HG03378 (cell line): ENCODE results near the gene LRRC26.

ENCODE experiments used
- ATAC-seq: cut with Tn5 transposase; IDR thresholded peaks from one replicate; pipeline ENCODE4 v1.9.1; 2021; ENCODE audit warnings: mild to moderate bottlenecking, moderate library complexity; ENCODE audit not compliant: unreplicated experiment

LRRC26 gene

GRCh38 chr9:137184881-137185660 lies 15.2 kb upstream of the LRRC26 start:
- ATAC-seq, result no peak

DNA sequence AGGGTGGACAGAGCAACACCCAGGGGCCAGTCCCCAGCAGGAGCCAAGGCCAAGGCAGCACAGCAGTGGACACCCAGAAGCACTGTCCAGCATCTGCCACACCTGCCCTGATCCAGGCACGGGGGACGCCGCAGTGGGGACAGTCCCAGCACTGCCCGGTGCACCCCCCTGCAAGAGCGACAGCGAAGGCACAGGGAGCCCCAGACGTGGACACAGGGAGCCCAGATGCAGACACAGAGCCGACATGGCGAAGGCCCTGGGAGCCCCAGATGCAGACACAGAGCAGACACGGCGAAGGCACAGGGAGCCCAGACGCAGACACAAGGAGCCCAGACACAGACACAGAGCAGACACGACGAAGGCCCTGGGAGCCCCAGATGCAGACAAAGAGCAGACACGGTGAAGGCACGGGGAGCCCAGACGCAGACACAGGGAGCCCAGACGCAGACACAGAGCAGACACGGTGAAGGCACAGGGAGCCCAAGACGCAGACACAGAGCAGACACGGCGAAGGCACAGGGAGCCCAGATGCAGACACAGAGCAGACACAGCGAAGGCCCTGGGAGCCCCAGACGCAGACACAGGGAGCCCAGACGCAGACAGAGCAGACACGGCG lies 14.2 kb upstream of the LRRC26 start:
- ATAC-seq, result no peak

- ATAC-seq, result no peak
Measured at GRCh38 chr9:137182836-137183235, 13.0 kb upstream of the LRRC26 start.

DNA sequence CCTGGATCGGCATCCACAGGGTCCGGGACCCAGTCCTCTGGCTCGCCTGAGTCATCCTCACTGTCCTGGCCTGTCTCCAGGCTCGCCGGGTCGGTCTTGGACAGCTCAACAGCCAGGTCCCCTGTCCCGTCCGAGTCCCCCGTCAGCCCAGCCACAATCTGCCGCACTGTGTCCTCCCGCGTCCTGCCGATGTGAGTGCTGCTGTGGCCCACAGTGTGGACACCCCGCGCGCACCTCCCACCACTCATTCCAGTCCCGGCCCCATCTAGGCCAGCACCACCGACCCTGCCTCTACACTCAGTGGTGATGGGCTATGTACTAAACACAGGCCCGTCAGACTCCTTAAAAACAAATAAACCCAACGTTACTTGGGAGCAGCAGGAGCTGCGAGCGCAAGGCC lies 11.8 kb upstream of the LRRC26 start:
- ATAC-seq, result no peak

- no peak for ATAC-seq
Measured at GRCh38 chr9:137180491-137180890, 10.6 kb upstream of the LRRC26 start.

- no peak for ATAC-seq
Measured at GRCh38 chr9:137179761-137180160, 9.9 kb upstream of the LRRC26 start.

- no peak for ATAC-seq
Measured at GRCh38 chr9:137178939-137179630, 9.2 kb upstream of the LRRC26 start.

GRCh38 chr9:137178201-137178938 lies 8.5 kb upstream of the LRRC26 start:
- no peak for ATAC-seq

DNA sequence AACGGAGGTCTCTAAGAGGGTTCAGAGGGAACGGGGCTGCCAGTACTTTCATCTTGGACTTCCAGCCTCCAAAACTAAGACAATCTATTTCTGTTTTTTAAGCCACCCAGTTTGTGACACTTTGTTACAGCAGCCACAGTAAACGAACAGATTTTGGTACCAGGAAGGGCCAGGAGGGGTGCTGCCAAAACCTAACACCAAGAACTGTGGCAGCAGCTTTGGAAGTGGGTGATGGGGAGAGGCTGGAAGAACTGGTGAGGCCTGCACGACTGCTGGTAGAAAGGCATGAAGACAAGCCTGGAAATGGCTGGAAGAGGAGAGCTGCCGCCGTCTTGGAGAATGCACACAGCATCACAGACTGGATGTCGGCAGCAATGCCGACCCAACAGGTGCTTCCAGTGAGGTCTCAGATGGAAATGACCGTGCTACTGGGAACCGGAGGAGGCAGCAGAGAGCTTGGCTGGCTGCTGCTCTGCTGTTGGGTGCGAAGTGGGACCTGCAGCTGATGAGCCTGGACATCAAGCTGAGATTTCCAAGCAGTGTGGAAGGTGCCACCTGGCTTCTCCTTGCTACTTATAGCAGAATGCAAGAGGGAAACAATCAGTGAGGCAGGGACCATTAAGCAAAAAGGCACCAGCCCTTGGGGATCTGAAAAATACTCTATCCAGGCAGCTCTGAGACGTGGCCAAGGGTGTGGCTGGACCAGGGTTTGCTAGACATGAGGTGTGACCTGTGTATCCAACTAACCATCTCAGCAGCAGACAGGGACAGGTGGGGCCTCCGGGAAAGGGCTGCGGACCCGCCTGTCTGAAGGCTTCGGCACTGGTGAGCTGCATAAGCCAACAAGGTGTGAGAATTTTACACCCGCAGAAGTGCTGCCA lies 6.7 kb upstream of the LRRC26 start:
- ATAC-seq, result no peak

GRCh38 chr9:137175345-137175961 lies 5.6 kb upstream of the LRRC26 start:
- no peak for ATAC-seq

GRCh38 chr9:137174722-137175293 lies 5.0 kb upstream of the LRRC26 start:
- no peak for ATAC-seq

DNA sequence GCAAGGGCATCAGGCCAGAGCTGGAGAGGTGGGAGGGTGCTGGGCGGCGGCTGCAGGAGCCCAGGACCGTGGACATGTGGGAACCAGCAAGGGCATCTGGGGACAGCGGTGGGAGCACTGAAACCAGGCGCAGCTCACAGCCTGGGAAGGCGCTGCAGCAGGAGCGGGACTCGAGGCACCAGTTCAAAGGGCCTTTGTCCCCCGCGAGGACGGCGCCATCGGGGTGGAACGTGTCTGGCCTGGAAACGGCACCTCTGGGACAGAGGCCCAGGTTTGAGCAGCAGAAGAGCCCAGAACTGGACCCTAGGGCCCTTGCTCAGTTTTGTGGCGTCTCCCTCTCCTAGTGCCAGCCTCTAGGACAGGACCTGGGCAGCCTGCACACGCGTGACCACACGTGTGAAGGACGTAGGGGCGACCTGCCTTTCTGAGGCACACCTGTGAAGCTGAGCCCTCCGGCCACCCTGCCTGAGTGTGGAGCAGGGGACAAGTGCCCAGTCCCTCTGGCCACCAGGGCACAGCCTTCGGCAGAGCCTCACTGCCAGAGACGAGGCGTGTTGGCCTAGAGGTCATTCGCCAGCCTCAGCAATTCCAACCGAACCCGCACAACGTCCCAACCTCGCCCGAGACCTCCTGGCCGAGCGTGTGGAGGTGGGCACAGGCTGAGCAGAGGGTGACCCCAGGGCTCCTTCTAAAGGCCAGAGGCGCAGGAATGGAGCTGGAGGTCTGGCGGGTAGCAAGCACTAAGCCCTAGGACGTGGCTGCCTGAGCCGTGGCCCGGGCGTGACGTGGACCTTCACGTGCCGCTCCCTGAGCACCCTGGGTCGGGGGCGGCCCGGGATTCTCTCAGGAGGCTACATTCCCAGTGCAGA lies 4.2 kb upstream of the LRRC26 start:
- ATAC-seq, result no peak

- ATAC-seq, result no peak
Measured at GRCh38 chr9:137172901-137173795, 3.3 kb upstream of the LRRC26 start.

- no peak for ATAC-seq
Measured at GRCh38 chr9:137171149-137171900, 1.5 kb upstream of the LRRC26 start.

DNA sequence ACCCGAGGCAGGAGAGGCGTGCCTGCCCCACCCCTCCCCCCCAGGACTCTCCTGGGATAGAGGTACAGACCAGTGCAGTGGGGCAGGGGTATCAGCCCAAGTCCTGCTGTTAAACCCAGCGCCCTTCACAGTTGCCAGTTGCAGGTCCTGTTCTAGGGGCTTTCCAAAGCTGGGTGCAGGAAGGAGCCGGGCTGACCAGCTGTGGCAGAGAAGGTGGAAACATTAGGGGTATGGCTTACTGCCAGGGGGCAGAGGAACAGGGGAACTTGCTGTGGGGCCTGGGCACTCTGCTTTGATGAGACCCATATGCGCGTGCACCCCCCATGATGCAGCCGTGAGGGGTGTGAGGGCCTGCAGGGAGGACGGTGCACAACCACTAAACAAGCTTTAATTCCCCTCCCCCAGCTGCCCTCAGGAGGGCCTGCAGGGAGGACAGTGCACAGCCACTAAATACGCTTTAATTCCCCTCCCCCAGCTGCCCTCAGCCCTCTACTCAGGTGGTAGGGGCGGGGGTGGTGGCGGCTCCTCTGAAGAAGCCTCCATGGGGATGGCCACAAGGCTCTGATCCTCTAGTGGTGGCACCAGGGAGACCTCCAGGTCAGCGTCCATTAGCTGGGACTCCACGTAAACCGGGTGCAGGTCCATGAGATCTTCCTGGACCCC lies 766 bp upstream of the LRRC26 start:
- no peak for ATAC-seq
